HG03097 (cell line): Measurements from ENCODE around the gene CAND2.

Experiments used
- ATAC-seq: cut with Tn5 transposase; IDR thresholded peaks from one replicate; pipeline ENCODE4 v1.9.1; 2021; ENCODE audit not compliant: unreplicated experiment, low FRiP score

The CAND2 gene

GRCh38 chr3:12882336-12883310, 86.1 kb downstream of the CAND2 start:
- ATAC-seq: no peak

GRCh38 chr3:12884186-12884680, 87.8 kb downstream of the CAND2 start:
- ATAC-seq: no peak
